ENCODE results near the gene PYCR2.
"Not testable (repeated sequence)": the region's sequence is repeated elsewhere in the genome, so short reads cannot be mapped to it uniquely, and the experiment has no call there.

PYCR2 gene

DNA sequence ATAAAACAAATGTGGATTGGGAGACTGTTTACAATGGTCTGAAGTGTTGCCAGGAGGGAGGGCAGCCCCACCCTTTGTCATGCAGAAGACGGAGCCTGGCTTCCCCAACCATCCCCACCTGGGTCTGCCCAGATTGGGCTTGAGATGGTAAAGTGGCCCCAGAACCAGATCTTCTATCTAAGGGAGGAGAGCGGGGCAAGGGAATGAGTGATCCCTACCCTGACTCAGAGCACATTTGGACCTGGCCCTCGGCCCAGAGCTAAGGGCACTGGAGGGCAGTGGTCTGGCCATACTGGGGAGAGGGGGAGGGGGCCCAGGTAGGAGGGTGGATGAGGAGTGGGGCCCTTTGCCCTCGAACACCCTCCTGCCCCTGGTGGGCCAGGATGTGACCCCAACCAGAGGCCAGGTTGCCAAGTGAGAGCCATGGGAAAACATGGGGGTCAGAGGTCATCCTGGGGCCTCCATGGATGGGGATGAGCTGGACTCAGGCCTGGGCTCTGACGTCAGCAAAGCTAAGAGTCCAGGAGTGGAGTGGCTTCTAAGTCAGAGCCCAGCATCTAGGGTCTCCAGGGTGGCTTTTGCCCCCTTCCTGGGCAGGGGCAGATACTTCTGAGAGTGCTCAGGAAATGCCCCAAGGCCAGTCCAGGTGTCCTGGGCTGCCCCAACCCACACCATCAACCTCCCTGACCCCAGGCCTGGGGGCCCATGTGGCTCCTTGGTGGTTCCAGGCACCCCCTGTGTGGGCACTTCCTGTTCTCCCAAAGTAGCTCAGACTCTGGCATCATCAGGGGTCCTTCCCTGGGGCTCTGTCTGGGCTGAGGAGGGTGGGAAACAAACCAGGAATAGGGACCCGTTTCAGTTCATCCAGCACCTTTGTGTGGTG, 33.5 kb downstream of the PYCR2 start:
- in situ Hi-C loops (cut with MboI; ENCODE audit: low pct_unique_long_range_greater_than_20kb, low sequenced_read_pairs, unreplicated experiment) = no loop called here
- DNase-seq (ENCODE audit: low spot score) = no peak
- TF ChIP-seq, protein P1, sequence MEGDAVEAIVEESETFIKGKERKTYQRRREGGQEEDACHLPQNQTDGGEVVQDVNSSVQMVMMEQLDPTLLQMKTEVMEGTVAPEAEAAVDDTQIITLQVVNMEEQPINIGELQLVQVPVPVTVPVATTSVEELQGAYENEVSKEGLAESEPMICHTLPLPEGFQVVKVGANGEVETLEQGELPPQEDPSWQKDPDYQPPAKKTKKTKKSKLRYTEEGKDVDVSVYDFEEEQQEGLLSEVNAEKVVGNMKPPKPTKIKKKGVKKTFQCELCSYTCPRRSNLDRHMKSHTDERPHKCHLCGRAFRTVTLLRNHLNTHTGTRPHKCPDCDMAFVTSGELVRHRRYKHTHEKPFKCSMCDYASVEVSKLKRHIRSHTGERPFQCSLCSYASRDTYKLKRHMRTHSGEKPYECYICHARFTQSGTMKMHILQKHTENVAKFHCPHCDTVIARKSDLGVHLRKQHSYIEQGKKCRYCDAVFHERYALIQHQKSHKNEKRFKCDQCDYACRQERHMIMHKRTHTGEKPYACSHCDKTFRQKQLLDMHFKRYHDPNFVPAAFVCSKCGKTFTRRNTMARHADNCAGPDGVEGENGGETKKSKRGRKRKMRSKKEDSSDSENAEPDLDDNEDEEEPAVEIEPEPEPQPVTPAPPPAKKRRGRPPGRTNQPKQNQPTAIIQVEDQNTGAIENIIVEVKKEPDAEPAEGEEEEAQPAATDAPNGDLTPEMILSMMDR (IDR thresholded peaks at IDR 0.05; ENCODE audit: extremely low read depth, insufficient read depth, missing control alignments) = no peak

DNA sequence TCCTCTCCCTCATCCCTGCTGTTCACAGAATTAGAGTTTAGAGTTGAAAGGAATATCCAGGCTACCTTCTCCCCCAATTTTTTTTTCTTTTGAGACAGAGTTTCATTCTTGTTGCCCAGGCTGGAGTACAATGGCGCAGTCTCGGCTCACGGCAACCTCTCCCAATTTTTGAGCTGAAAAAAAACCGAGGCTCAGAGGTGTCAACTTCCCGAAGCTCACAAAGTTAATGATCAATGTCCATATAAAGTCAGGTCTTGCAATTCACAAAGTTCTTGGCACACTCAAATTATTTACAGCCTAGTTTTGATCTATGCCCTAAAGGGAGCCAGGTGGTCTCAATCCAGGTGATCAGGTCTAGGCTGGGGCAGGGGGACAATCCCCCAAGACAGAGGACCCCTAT, 34.3 kb downstream of the PYCR2 start:
- TF ChIP-seq, protein P1 (IDR thresholded peaks at IDR 0.05; ENCODE audit: extremely low read depth, insufficient read depth, missing control alignments) = no peak
- in situ Hi-C loops (cut with MboI; ENCODE audit: low pct_unique_long_range_greater_than_20kb, low sequenced_read_pairs, unreplicated experiment) = no loop called here
- no peak for DNase-seq (ENCODE audit: low spot score)

DNA sequence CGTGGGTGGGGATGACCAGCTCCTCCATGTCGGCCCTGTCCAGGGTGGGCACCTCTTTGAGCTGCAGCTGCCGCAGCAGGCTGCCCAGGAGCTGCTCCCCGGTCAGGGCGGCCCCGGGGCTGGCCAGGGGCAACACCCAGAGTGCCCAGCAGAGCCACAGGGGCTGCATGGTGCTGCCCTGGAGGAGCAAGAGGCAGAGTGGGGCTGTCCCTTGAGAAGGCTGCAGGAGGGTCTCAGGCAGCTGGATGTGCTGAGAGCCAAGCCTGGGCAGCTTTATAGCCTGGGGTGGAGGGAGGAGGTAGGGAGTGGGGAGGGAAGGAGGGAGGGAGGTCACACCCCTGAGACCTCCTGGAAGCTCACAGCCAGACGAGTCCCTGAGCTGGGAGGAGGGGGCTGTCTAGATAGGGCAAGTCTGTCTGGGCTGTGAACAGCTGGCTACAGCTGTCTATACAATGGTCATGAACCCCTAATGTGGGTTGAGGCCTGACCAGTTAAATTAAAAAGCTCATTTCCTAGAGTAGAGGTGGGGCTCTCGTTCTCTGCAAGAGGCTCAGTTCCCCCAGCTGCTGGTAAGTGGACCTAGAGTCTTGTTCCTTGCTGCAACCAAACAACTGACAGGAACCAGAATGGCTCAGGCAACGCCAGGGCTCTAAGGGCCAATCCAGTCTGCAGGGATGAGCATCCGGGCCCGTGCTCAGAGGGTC, 35.0 kb downstream of the PYCR2 start, which contains the start of gene LEFTY1:
Gene LEFTY1, minus strand, starts transcription at position 249 of the 704 bp plus-strand sequence. Its CDS starts 80 bp downstream, at position 169.
- in situ Hi-C loops (cut with MboI; ENCODE audit: low pct_unique_long_range_greater_than_20kb, low sequenced_read_pairs, unreplicated experiment) = no loop called here
- no peak for DNase-seq (ENCODE audit: low spot score)

DNA sequence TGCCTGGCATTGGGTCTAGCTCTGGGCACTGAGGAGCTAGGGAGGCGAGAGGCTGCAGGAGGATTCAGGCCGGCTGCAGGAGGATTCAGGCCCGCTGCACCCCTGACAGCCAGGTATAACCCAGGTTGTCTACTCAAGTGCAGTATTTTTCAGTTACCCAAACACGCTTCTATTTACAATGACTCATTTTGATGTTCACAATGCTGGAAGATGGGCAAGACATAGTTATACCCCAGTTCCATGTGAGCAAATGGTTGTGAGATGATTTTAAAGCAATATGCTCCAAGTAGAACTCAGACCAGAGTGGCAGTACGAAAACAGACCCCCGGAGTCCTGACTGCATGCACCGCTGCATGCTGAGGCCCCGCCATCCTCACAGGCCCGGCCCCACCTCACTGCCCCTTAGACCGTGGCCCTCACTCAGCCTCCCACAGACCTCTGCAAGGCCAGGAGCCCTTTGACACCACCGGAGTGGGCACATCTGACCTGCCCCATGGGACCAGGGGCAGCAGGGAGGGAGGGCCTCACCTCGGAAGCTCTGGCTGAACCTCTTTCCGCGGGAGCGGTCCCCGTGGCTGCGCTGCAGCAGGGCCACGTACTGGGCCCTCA, 35.7 kb downstream of the PYCR2 start:
- TF ChIP-seq, protein P1 (IDR thresholded peaks at IDR 0.05; ENCODE audit: extremely low read depth, insufficient read depth, missing control alignments) = no peak
- no peak for DNase-seq (ENCODE audit: low spot score)
- in situ Hi-C loops (cut with MboI; ENCODE audit: low pct_unique_long_range_greater_than_20kb, low sequenced_read_pairs, unreplicated experiment) = no loop called here

More for the DNA sequence above, 35.0 kb downstream of the PYCR2 start, which contains the start of gene LEFTY1:
- TF ChIP-seq, protein P1 (IDR thresholded peaks at IDR 0.05; ENCODE audit: extremely low read depth, insufficient read depth, missing control alignments) = no peak

DNA sequence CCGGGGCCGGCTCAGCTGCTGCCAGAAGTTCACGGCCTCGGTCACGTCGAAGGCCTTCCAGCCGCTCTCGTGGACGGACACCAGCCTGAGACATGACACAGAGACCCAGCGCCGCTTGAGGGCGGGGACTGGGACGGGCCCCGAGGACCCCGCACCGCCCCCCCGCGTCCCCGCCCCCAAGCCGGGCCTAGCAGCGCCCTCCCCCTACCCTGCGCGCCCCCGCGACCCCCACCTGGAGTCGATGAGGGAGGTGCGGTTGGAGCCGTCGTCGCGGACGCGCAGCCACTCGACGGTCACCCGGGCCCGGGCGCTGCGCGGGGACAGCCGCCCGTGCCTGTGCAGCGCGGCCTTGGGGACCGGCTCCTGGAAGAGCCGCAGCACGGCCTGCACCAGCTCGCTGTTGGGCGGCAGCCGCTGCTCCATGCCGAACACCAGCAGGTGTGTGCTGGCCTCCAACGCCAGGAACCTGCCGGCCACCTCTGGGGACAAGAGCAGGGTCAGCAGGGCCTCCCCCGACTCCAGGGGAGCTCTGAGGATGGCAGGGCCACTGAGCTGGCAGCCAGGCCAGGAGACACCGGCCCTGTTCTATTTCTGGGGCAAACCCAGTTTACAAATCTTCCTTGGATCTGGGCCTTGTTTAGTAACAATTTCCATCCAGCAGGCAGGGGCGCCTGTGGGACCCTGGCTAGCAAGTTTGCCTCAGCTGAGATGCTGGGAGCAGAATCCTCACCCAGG, 36.3 kb downstream of the PYCR2 start:
- DNase-seq (ENCODE audit: low spot score); in situ Hi-C loops (cut with MboI; ENCODE audit: low pct_unique_long_range_greater_than_20kb, low sequenced_read_pairs, unreplicated experiment): not testable (repeated sequence)

DNA sequence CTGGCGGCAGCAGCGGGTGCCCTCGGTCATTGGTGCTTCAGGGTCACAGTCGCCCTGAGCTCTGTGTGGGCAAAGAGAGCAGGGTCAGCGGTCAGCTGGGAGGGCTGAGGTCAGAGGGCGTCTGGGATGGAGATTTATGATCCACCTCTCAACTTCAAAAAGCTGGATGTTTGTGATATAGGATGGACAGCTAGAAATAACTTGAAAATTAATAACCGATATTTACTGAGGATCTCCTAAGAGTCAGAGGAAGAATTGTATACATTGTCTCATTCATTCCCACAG, 37.1 kb downstream of the PYCR2 start:
- DNase-seq (ENCODE audit: low spot score) = no peak
- TF ChIP-seq, protein P1 (IDR thresholded peaks at IDR 0.05; ENCODE audit: extremely low read depth, insufficient read depth, missing control alignments) = no peak
- in situ Hi-C loops (cut with MboI; ENCODE audit: low pct_unique_long_range_greater_than_20kb, low sequenced_read_pairs, unreplicated experiment) = no loop called here

All from GM13977 (cell line).